Measurements from ENCODE around the gene NOC3L.
A peak's percentile ranks its signal among the peaks of the same experiment; 100 is the strongest.
"Not testable (repeated sequence)": the region's sequence is repeated elsewhere in the genome, so short reads cannot be mapped to it uniquely, and the experiment has no call there.

The NOC3L gene

GRCh38 chr10:94364482-94364881 is 1.7 kb upstream of the NOC3L start:
- DNase-seq: no peak

GRCh38 chr10:94363251-94363565 is 469 bp upstream of the NOC3L start:
- no peak for DNase-seq

GRCh38 chr10:94361171-94361794 is 1.5 kb downstream of the NOC3L start:
- no peak for DNase-seq

GRCh38 chr10:94358480-94358879 is 4.3 kb downstream of the NOC3L start:
- no peak for DNase-seq

- DNase-seq: no peak
Observed at GRCh38 chr10:94357193-94357592, 5.5 kb downstream of the NOC3L start.

GRCh38 chr10:94355841-94356240 is 6.9 kb downstream of the NOC3L start:
- DNase-seq: no peak

GRCh38 chr10:94353336-94353735 is 9.4 kb downstream of the NOC3L start:
- DNase-seq: no peak

GRCh38 chr10:94351089-94351488 is 11.7 kb downstream of the NOC3L start:
- no peak for DNase-seq

GRCh38 chr10:94350500-94350899 is 12.2 kb downstream of the NOC3L start:
- not testable (repeated sequence) for DNase-seq

- DNase-seq: no peak
Observed at GRCh38 chr10:94349327-94349726, 13.4 kb downstream of the NOC3L start.

GRCh38 chr10:94344522-94345122 is 18.1 kb downstream of the NOC3L start:
- DNase-seq: no peak

GRCh38 chr10:94343151-94343550 is 19.6 kb downstream of the NOC3L start:
- no peak for DNase-seq

- no peak for DNase-seq
Observed at GRCh38 chr10:94334857-94335256, 27.9 kb downstream of the NOC3L start.

- DNase-seq: peak in 1 of 51 donors; percentile 2
Observed at GRCh38 chr10:94333051-94333450, 29.7 kb downstream of the NOC3L start.

GRCh38 chr10:94328613-94329012 is 34.1 kb downstream of the NOC3L start:
- no peak for DNase-seq

GRCh38 chr10:94327649-94328048 is 35.1 kb downstream of the NOC3L start:
- no peak for DNase-seq

- DNase-seq: no peak
Observed at GRCh38 chr10:94324609-94325233, 38.0 kb downstream of the NOC3L start.

- DNase-seq: peak in 37 of 51 donors; percentile 2 to 72 (median 28)
Observed at GRCh38 chr10:94320285-94320914, 42.3 kb downstream of the NOC3L start.

- no peak for DNase-seq
Observed at GRCh38 chr10:94316560-94316959, 46.2 kb downstream of the NOC3L start.

GRCh38 chr10:94315975-94316464 is 46.7 kb downstream of the NOC3L start:
- no peak for DNase-seq

- DNase-seq: no peak
Observed at GRCh38 chr10:94315024-94315451, 47.7 kb downstream of the NOC3L start.

- no peak for DNase-seq
Observed at GRCh38 chr10:94310369-94310768, 52.4 kb downstream of the NOC3L start.

- no peak for DNase-seq
Observed at GRCh38 chr10:94308866-94309265, 53.9 kb downstream of the NOC3L start.

Data from hypothalamus (tissue), 51 donors.